Stimulated activated CD4-positive, alpha-beta T cell treated with anti-CD3 and anti-CD28 coated beads, TNF-alpha, amount 100 ng/mL, for 24 hours (primary cell): Measurements from ENCODE around the gene FERMT3.

Experiments
- DNase-seq, 3 experiments: peaks; one replicate each; pipeline ENCODE4 v3.0.0-alpha.2; 2020; ENCODE audit warnings: low read depth in 3 of 3

Gene FERMT3

GRCh38 chr11:64220271-64220670, 13.8 kb downstream of the FERMT3 start:
- no peak for DNase-seq

- DNase-seq, result no peak
These were observed 14.3 kb downstream of the FERMT3 start for GRCh38 chr11:64220798-64221197.

GRCh38 chr11:64222651-64223000, 16.1 kb downstream of the FERMT3 start:
- no peak for DNase-seq

- no peak for DNase-seq
These were observed 16.6 kb downstream of the FERMT3 start for GRCh38 chr11:64223001-64223651.

- DNase-seq, result no peak
These were observed 17.8 kb downstream of the FERMT3 start for GRCh38 chr11:64224151-64224890.

GRCh38 chr11:64224891-64225607, 18.5 kb downstream of the FERMT3 start:
- no peak for DNase-seq

GRCh38 chr11:64225608-64226506, 19.3 kb downstream of the FERMT3 start, which contains the start of the genes NUDT22 and TRPT1:
TSS of gene NUDT22 (plus strand) at chr11:64226274. CDS start at chr11:64226653, 379 bp downstream.
TSS of gene TRPT1 (minus strand) at chr11:64226186. CDS start at chr11:64225860, 326 bp downstream.
- DNase-seq, result peak; percentile 86 to 96 (median 89)

- peak in 1 of 3 experiments; percentile 72 for DNase-seq
These were observed 20.1 kb downstream of the FERMT3 start for GRCh38 chr11:64226507-64227051.

GRCh38 chr11:64227405-64227956, 21.0 kb downstream of the FERMT3 start:
- DNase-seq, result no peak

- DNase-seq, result no peak
These were observed 22.7 kb downstream of the FERMT3 start for GRCh38 chr11:64229090-64229743.

- no peak for DNase-seq
These were observed 23.2 kb downstream of the FERMT3 start for GRCh38 chr11:64229744-64230170.

- peak; percentile 74 to 90 (median 75) for DNase-seq
These were observed 23.9 kb downstream of the FERMT3 start, which contains the start of gene DNAJC4 for GRCh38 chr11:64230171-64230984. TSS of gene DNAJC4 (plus strand) at chr11:64230548. CDS start at chr11:64230855, 307 bp downstream.

GRCh38 chr11:64230985-64231365, 24.5 kb downstream of the FERMT3 start:
- DNase-seq, result no peak

GRCh38 chr11:64231546-64231945, 25.0 kb downstream of the FERMT3 start:
- DNase-seq, result no peak

GRCh38 chr11:64232182-64232966, 25.9 kb downstream of the FERMT3 start:
- DNase-seq, result no peak

GRCh38 chr11:64232967-64233315, 26.4 kb downstream of the FERMT3 start:
- DNase-seq, result no peak

- DNase-seq, result peak in 2 of 3 experiments; percentile 29 to 72
These were observed 27.5 kb downstream of the FERMT3 start, which contains the start of gene VEGFB for GRCh38 chr11:64233913-64234586. TSS of gene VEGFB (plus strand) at chr11:64234584. CDS start at chr11:64234834, 250 bp downstream.
